CD8-positive, alpha-beta memory T cell (primary cell): ENCODE data around the gene MIA3. TPM values are rescaled to one million over a fixed set of nuclear protein-coding genes. Genes with fewer than 3 reads are reported as not detected.
A peak's percentile ranks its signal among the peaks of the same experiment; 100 is the strongest.

ENCODE experiments used
- CTCF ChIA-PET: fragments of 350-600 bp; sonication (Branson Sonifier 250); formaldehyde crosslinking; loops from one replicate; lab custom pipeline; 2021; ENCODE audit warnings: antibody characterized with exemption; lab: Charles Lee
- POLR2A ChIA-PET: fragments of 350-600 bp; sonication (Branson Sonifier 250); formaldehyde crosslinking; loops from one replicate; lab custom pipeline; 2021; ENCODE audit warnings: antibody characterized with exemption; lab: Charles Lee
- DNase-seq, 5 donors: peaks; one replicate each; pipeline versions ENCODE4 v3.0.0 to v3.0.0-alpha.2; 2020 to 2022; ENCODE audit warnings: mixed read lengths in 1 of 5
- H3K27ac ChIP-seq: one replicate; pipeline ENCODE4 v1.7.0; 2013; ENCODE audit warnings: low read depth, mild to moderate bottlenecking, low read length, moderate library complexity
- H3K27me3 ChIP-seq: 2 replicates; pipeline ENCODE4 v1.7.0; 2013; ENCODE audit warnings: low read length, mild to moderate bottlenecking; ENCODE audit not compliant: insufficient read depth, poor library complexity, severe bottlenecking
- H3K36me3 ChIP-seq: 2 replicates; pipeline ENCODE4 v1.7.0; 2013; ENCODE audit warnings: mild to moderate bottlenecking, low read length, moderate library complexity; ENCODE audit not compliant: insufficient read depth
- H3K4me1 ChIP-seq: 2 replicates; pipeline ENCODE4 v1.7.0; 2013; ENCODE audit warnings: mild to moderate bottlenecking, low read length, moderate library complexity; ENCODE audit not compliant: insufficient read depth
- H3K4me3 ChIP-seq: 2 replicates; pipeline ENCODE4 v1.7.0; 2013; ENCODE audit warnings: mild to moderate bottlenecking, low read length
- H3K9me3 ChIP-seq: 2 replicates; pipeline ENCODE4 v1.7.0; 2013; ENCODE audit warnings: mild to moderate bottlenecking, low read length
- H3K27ac Mint-ChIP-seq, 8 donors: one replicate each; pipeline ENCODE4 v1.8.0; 2020 to 2021; ENCODE audit warnings: mixed read lengths in 8 of 8, mild to moderate bottlenecking in 6 of 8, inconsistent platforms in 3 of 8, moderate library complexity in 3 of 8
- H3K27me3 Mint-ChIP-seq, 2 donors: one replicate each; pipeline ENCODE4 v1.8.0; 2020 to 2021; ENCODE audit warnings: mixed read lengths in 2 of 2, mild to moderate bottlenecking in 1 of 2, moderate library complexity in 1 of 2
- H3K36me3 Mint-ChIP-seq, 3 donors: one replicate each; pipeline ENCODE4 v1.8.0; 2020 to 2021; ENCODE audit warnings: mixed read lengths in 3 of 3, inconsistent platforms in 1 of 3, mild to moderate bottlenecking in 1 of 3
- H3K4me1 Mint-ChIP-seq, 3 donors: one replicate each; pipeline ENCODE4 v1.8.0; 2020 to 2021; ENCODE audit warnings: mixed read lengths in 3 of 3, inconsistent platforms in 1 of 3, mild to moderate bottlenecking in 1 of 3
- H3K4me3 Mint-ChIP-seq, 7 donors: one replicate each; pipeline ENCODE4 v1.8.0; 2020 to 2021; ENCODE audit warnings: mixed read lengths in 7 of 7, mild to moderate bottlenecking in 6 of 7, moderate library complexity in 4 of 7, inconsistent platforms in 2 of 7
- H3K9me3 Mint-ChIP-seq, 5 donors: one replicate each; pipeline ENCODE4 v1.8.0; 2020 to 2022; ENCODE audit warnings: mixed read lengths in 5 of 5, mild to moderate bottlenecking in 3 of 5, moderate library complexity in 2 of 5, inconsistent platforms in 1 of 5
- polyA plus RNA-seq: library from polyadenylated mRNA; unstranded; fragments of 300-500 nt; fragmentation: Illumina TruSeq; gene quantifications from one replicate; pipeline ENCODE4 v1.2.3, GENCODE V29; 2021
- total RNA-seq, 2 experiments: library from RNA; stranded (reverse); gene quantifications; one replicate each; pipeline ENCODE4 v1.2.3, GENCODE V29; 2021

Gene MIA3
- total and polyA plus RNA-seq, 3 experiments from 2014 or later = 35.8 to 69.5 (median 43.2) TPM

- H3K27ac ChIP-seq = no peak overlapping the region
- H3K4me1 ChIP-seq = peaks cover 20% of the 10 kb centered on the region
- Mint-ChIP-seq H3K4me3 (peak overlapping the region in 1 of 7 donors; percentile 99), H3K4me1 (peaks cover 34 to 38% (median 35%) of the 10 kb centered on the region in 3 donors), H3K36me3 (peaks cover 4 to 50% (median 7%) of the 10 kb centered on the region in 3 donors), H3K27ac (peak overlapping the region in 4 of 8 donors; percentile 15 to 88 (median 31)), H3K27me3 (peaks cover under 1 to 3% of the 10 kb centered on the region in 2 donors), H3K9me3 (no peaks in the 10 kb centered on the region)
- no peak overlapping the region for H3K4me3 ChIP-seq
- no peaks in the 10 kb centered on the region for H3K27me3 ChIP-seq
- H3K36me3 ChIP-seq = peaks cover 14% of the 10 kb centered on the region
- ChIA-PET POLR2A (no interaction called here), CTCF (interaction anchor here (2.4 kb wide), 2 partner anchors 13 to 14 kb away, joined by 6 to 14 read pairs; no protein-coding TSS in a partner anchor)
- DNase-seq = no peak
- no peaks in the 10 kb centered on the region for H3K9me3 ChIP-seq
Measured at GRCh38 chr1:222620566-222620965, 2.7 kb downstream of the MIA3 start.

- peaks cover 4 to 69% (median 20%) of the 10 kb centered on the region in 3 donors for H3K36me3 Mint-ChIP-seq
- CTCF ChIA-PET = interaction anchor here (1.0 to 2.4 kb wide), 2 partner anchors 11 to 19 kb away, joined by 3 to 14 read pairs; no protein-coding TSS in a partner anchor
- H3K36me3 ChIP-seq = peaks cover 22% of the 10 kb centered on the region
- peaks cover 14% of the 10 kb centered on the region for H3K4me1 ChIP-seq
- POLR2A ChIA-PET = interaction anchor here (0.7 kb wide), 1 partner anchor 12 kb away, joined by 3 read pairs; no protein-coding TSS in a partner anchor
- no peak overlapping the region for H3K27ac ChIP-seq
- no peak for DNase-seq
- H3K27me3 ChIP-seq = no peaks in the 10 kb centered on the region
- no peaks in the 10 kb centered on the region for H3K9me3 Mint-ChIP-seq
- peak overlapping the region in 2 of 8 donors; percentile 3 to 6 for H3K27ac Mint-ChIP-seq
- H3K4me1 Mint-ChIP-seq = peaks cover 28 to 32% (median 28%) of the 10 kb centered on the region in 3 donors
- H3K4me3 Mint-ChIP-seq = peak overlapping the region in 1 of 7 donors; percentile 44
- H3K9me3 ChIP-seq = no peaks in the 10 kb centered on the region
- H3K4me3 ChIP-seq = no peak overlapping the region
- H3K27me3 Mint-ChIP-seq = no peaks in the 10 kb centered on the region
Measured at GRCh38 chr1:222622765-222623164, 4.9 kb downstream of the MIA3 start.

GRCh38 chr1:222623458-222623857 lies 5.6 kb downstream of the MIA3 start:
- Mint-ChIP-seq H3K27ac (peak overlapping the region in 1 of 8 donors; percentile 6), H3K4me1 (peaks cover 28 to 32% (median 28%) of the 10 kb centered on the region in 3 donors), H3K4me3 (no peak overlapping the region), H3K9me3 (no peaks in the 10 kb centered on the region), H3K27me3 (no peaks in the 10 kb centered on the region), H3K36me3 (peaks cover 4 to 75% (median 26%) of the 10 kb centered on the region in 3 donors)
- ChIA-PET POLR2A (no interaction called here), CTCF (interaction anchor here (0.8 to 1.0 kb wide), 2 partner anchors 10 to 18 kb away, joined by 3 to 4 read pairs; no protein-coding TSS in a partner anchor)
- no peak for DNase-seq
- Histone ChIP-seq H3K4me1 (peaks cover 14% of the 10 kb centered on the region), H3K27ac (no peak overlapping the region), H3K9me3 (no peaks in the 10 kb centered on the region), H3K27me3 (no peaks in the 10 kb centered on the region), H3K36me3 (peaks cover 29% of the 10 kb centered on the region), H3K4me3 (no peak overlapping the region)

- H3K4me1 Mint-ChIP-seq = peaks cover 20 to 25% (median 22%) of the 10 kb centered on the region in 3 donors
- ChIA-PET POLR2A (no interaction called here), CTCF (interaction anchor here (2.1 kb wide), 1 partner anchor 10 kb away, joined by 7 read pairs; no protein-coding TSS in a partner anchor)
- Histone ChIP-seq H3K27me3 (no peaks in the 10 kb centered on the region), H3K27ac (no peak overlapping the region), H3K4me3 (no peak overlapping the region), H3K4me1 (peaks cover 7% of the 10 kb centered on the region), H3K9me3 (no peaks in the 10 kb centered on the region), H3K36me3 (peaks cover 34% of the 10 kb centered on the region)
- no peak overlapping the region for H3K4me3 Mint-ChIP-seq
- H3K36me3 Mint-ChIP-seq = peaks cover 9 to 79% (median 32%) of the 10 kb centered on the region in 3 donors
- no peak for DNase-seq
- H3K9me3 Mint-ChIP-seq = no peaks in the 10 kb centered on the region
- no peak overlapping the region for H3K27ac Mint-ChIP-seq
- H3K27me3 Mint-ChIP-seq = no peaks in the 10 kb centered on the region
Measured at GRCh38 chr1:222624214-222624613, 6.3 kb downstream of the MIA3 start.

- H3K4me1 Mint-ChIP-seq = peaks cover 0 to under 1% (median 0%) of the 10 kb centered on the region in 3 donors
- Histone ChIP-seq H3K4me1 (no peaks in the 10 kb centered on the region), H3K27me3 (no peaks in the 10 kb centered on the region), H3K27ac (no peak overlapping the region), H3K9me3 (no peaks in the 10 kb centered on the region), H3K36me3 (peaks cover 37% of the 10 kb centered on the region), H3K4me3 (no peak overlapping the region)
- H3K27ac Mint-ChIP-seq = peak overlapping the region in 2 of 8 donors; percentile 23 to 36
- H3K36me3 Mint-ChIP-seq = peaks cover 12 to 94% (median 37%) of the 10 kb centered on the region in 3 donors
- no peak for DNase-seq
- ChIA-PET CTCF (interaction anchor here (1.5 kb wide), 1 partner anchor 162 kb away, joined by 6 read pairs; no protein-coding TSS in a partner anchor), POLR2A (no interaction called here)
- H3K27me3 Mint-ChIP-seq = no peaks in the 10 kb centered on the region
- H3K9me3 Mint-ChIP-seq = no peaks in the 10 kb centered on the region
- H3K4me3 Mint-ChIP-seq = no peak overlapping the region
Measured at GRCh38 chr1:222627232-222627631, 9.3 kb downstream of the MIA3 start.

GRCh38 chr1:222629921-222630535 lies 12.1 kb downstream of the MIA3 start:
- H3K36me3 Mint-ChIP-seq = peaks cover 8 to 87% (median 42%) of the 10 kb centered on the region in 3 donors
- no peak for DNase-seq
- H3K27ac Mint-ChIP-seq = peak overlapping the region in 1 of 8 donors; percentile 77
- no peaks in the 10 kb centered on the region for H3K9me3 ChIP-seq
- no peaks in the 10 kb centered on the region for H3K27me3 ChIP-seq
- no peaks in the 10 kb centered on the region for H3K27me3 Mint-ChIP-seq
- no peaks in the 10 kb centered on the region for H3K9me3 Mint-ChIP-seq
- peaks cover 37% of the 10 kb centered on the region for H3K36me3 ChIP-seq
- no peak overlapping the region for H3K4me3 Mint-ChIP-seq
- ChIA-PET POLR2A (no interaction called here), CTCF (no interaction called here)
- H3K4me1 ChIP-seq = no peaks in the 10 kb centered on the region
- H3K4me1 Mint-ChIP-seq = peaks cover 5 to 11% (median 5%) of the 10 kb centered on the region in 3 donors
- no peak overlapping the region for H3K4me3 ChIP-seq
- H3K27ac ChIP-seq = no peak overlapping the region

GRCh38 chr1:222631611-222632208 lies 13.8 kb downstream of the MIA3 start:
- Mint-ChIP-seq H3K4me3 (no peak overlapping the region), H3K36me3 (peaks cover 9 to 83% (median 33%) of the 10 kb centered on the region in 3 donors), H3K4me1 (peaks cover 5 to 11% (median 5%) of the 10 kb centered on the region in 3 donors), H3K27me3 (no peaks in the 10 kb centered on the region), H3K9me3 (no peaks in the 10 kb centered on the region), H3K27ac (peak overlapping the region in 2 of 8 donors; percentile 11)
- H3K4me1 ChIP-seq = no peaks in the 10 kb centered on the region
- peaks cover 32% of the 10 kb centered on the region for H3K36me3 ChIP-seq
- H3K27me3 ChIP-seq = no peaks in the 10 kb centered on the region
- CTCF ChIA-PET = no interaction called here
- POLR2A ChIA-PET = no interaction called here
- H3K4me3 ChIP-seq = no peak overlapping the region
- DNase-seq = no peak
- no peaks in the 10 kb centered on the region for H3K9me3 ChIP-seq
- H3K27ac ChIP-seq = no peak overlapping the region
